ENCODE results near the gene CDH23. TPM values are rescaled to one million over a fixed set of nuclear protein-coding genes. Genes with fewer than 3 reads are reported as not detected.

CDH23 gene
- total RNA-seq, 2 donors from 2014 or later, result 0.06 TPM; not detected in 1

- H3K36me3 Mint-ChIP-seq, result no peaks in the 10 kb centered on the region
- no peaks in the 10 kb centered on the region for H3K9me3 Mint-ChIP-seq
- H3K4me3 Mint-ChIP-seq, result no peak overlapping the region
- no peaks in the 10 kb centered on the region for H3K27me3 Mint-ChIP-seq
- H3K4me1 Mint-ChIP-seq (ENCODE audit: low read depth in 2 of 2), result no peaks in the 10 kb centered on the region
- ATAC-seq (no peak), DNase-seq (ENCODE audit: low spot score) (no peak)
- H3K27ac Mint-ChIP-seq, result no peak overlapping the region
Observed at GRCh38 chr10:71360735-71361134, 36.0 kb upstream of the CDH23 start.

- ATAC-seq, result no peak
- Mint-ChIP-seq H3K27ac (no peak overlapping the region), H3K9me3 (no peaks in the 10 kb centered on the region)
Observed at GRCh38 chr10:71361581-71361980, 35.1 kb upstream of the CDH23 start.

GRCh38 chr10:71362141-71362540 lies 34.6 kb upstream of the CDH23 start:
- DNase-seq (ENCODE audit: low spot score), result no peak
- Mint-ChIP-seq H3K4me3 (no peak overlapping the region), H3K36me3 (no peaks in the 10 kb centered on the region), H3K9me3 (no peaks in the 10 kb centered on the region), H3K4me1 (ENCODE audit: low read depth in 2 of 2) (no peaks in the 10 kb centered on the region), H3K27me3 (no peaks in the 10 kb centered on the region), H3K27ac (no peak overlapping the region)
- ATAC-seq, result no peak

More at GRCh38 chr10:71361581-71361980, 35.1 kb upstream of the CDH23 start:
- Mint-ChIP-seq H3K4me1 (ENCODE audit: low read depth in 2 of 2) (no peaks in the 10 kb centered on the region), H3K36me3 (no peaks in the 10 kb centered on the region), H3K27me3 (no peaks in the 10 kb centered on the region), H3K4me3 (no peak overlapping the region)
- DNase-seq (ENCODE audit: low spot score), result no peak

- Mint-ChIP-seq H3K9me3 (no peaks in the 10 kb centered on the region), H3K27me3 (no peaks in the 10 kb centered on the region), H3K4me3 (no peak overlapping the region), H3K27ac (no peak overlapping the region), H3K36me3 (no peaks in the 10 kb centered on the region), H3K4me1 (ENCODE audit: low read depth in 2 of 2) (no peaks in the 10 kb centered on the region)
- ATAC-seq (no peak), DNase-seq (ENCODE audit: low spot score) (no peak)
Observed at GRCh38 chr10:71363936-71364335, 32.8 kb upstream of the CDH23 start.

GRCh38 chr10:71365366-71365765 lies 31.4 kb upstream of the CDH23 start:
- DNase-seq (ENCODE audit: low spot score) (no peak), ATAC-seq (no peak)
- no peaks in the 10 kb centered on the region for H3K4me1 Mint-ChIP-seq (ENCODE audit: low read depth in 2 of 2)
- no peak overlapping the region for H3K4me3 Mint-ChIP-seq
- H3K9me3 Mint-ChIP-seq, result no peaks in the 10 kb centered on the region
- H3K36me3 Mint-ChIP-seq, result no peaks in the 10 kb centered on the region
- no peaks in the 10 kb centered on the region for H3K27me3 Mint-ChIP-seq
- H3K27ac Mint-ChIP-seq, result no peak overlapping the region

GRCh38 chr10:71366690-71367089 lies 30.0 kb upstream of the CDH23 start:
- DNase-seq (ENCODE audit: low spot score) (no peak), ATAC-seq (no peak)
- Mint-ChIP-seq H3K36me3 (no peaks in the 10 kb centered on the region), H3K27ac (no peak overlapping the region), H3K27me3 (peaks cover 5 to 7% of the 10 kb centered on the region in 2 donors), H3K9me3 (no peaks in the 10 kb centered on the region), H3K4me1 (ENCODE audit: low read depth in 2 of 2) (no peaks in the 10 kb centered on the region), H3K4me3 (no peak overlapping the region)

GRCh38 chr10:71367271-71367670 lies 29.4 kb upstream of the CDH23 start:
- H3K4me3 Mint-ChIP-seq, result no peak overlapping the region
- no peaks in the 10 kb centered on the region for H3K4me1 Mint-ChIP-seq (ENCODE audit: low read depth in 2 of 2)
- ATAC-seq (peak in 1 of 2 donors; percentile 13), DNase-seq (ENCODE audit: low spot score) (no peak)
- H3K27ac Mint-ChIP-seq, result no peak overlapping the region
- H3K27me3 Mint-ChIP-seq, result peaks cover 6 to 7% of the 10 kb centered on the region in 2 donors
- H3K36me3 Mint-ChIP-seq, result no peaks in the 10 kb centered on the region
- H3K9me3 Mint-ChIP-seq, result no peaks in the 10 kb centered on the region

GRCh38 chr10:71368176-71368575 lies 28.5 kb upstream of the CDH23 start:
- H3K27ac Mint-ChIP-seq, result no peak overlapping the region
- no peaks in the 10 kb centered on the region for H3K9me3 Mint-ChIP-seq
- H3K4me1 Mint-ChIP-seq (ENCODE audit: low read depth in 2 of 2), result no peaks in the 10 kb centered on the region
- no peak for ATAC-seq
- no peaks in the 10 kb centered on the region for H3K36me3 Mint-ChIP-seq
- peaks cover 6 to 7% of the 10 kb centered on the region in 2 donors for H3K27me3 Mint-ChIP-seq
- no peak overlapping the region for H3K4me3 Mint-ChIP-seq
- no peak for DNase-seq (ENCODE audit: low spot score)

- H3K4me3 Mint-ChIP-seq, result no peak overlapping the region
- H3K27me3 Mint-ChIP-seq, result peaks cover 6 to 7% of the 10 kb centered on the region in 2 donors
- H3K36me3 Mint-ChIP-seq, result no peaks in the 10 kb centered on the region
- H3K4me1 Mint-ChIP-seq (ENCODE audit: low read depth in 2 of 2), result no peaks in the 10 kb centered on the region
- H3K27ac Mint-ChIP-seq, result no peak overlapping the region
- ATAC-seq (no peak), DNase-seq (ENCODE audit: low spot score) (no peak)
- H3K9me3 Mint-ChIP-seq, result no peaks in the 10 kb centered on the region
Observed at GRCh38 chr10:71368643-71369042, 28.1 kb upstream of the CDH23 start.

DNA sequence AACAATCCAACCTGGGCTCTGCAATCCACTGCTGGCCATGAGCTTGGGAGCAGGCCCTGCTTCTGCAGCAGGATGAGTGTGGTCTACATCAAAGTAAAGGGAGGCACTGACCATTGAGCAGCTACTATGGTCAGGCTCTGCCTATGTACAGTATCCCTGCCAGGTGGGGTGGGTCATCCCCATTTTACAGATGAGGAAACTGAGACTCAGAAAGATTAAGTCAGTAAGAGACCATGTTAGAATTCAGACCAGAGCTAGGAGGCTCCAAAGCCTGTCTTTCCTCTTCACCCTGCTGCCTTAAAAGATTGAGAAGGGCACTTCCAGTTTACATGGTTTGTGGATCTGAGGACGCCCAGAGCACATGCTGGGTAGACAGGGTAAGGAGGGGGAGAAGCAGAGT lies 27.1 kb upstream of the CDH23 start:
- Mint-ChIP-seq H3K36me3 (no peaks in the 10 kb centered on the region), H3K4me3 (no peak overlapping the region), H3K4me1 (ENCODE audit: low read depth in 2 of 2) (no peaks in the 10 kb centered on the region), H3K27me3 (peaks cover 6 to 7% of the 10 kb centered on the region in 2 donors), H3K9me3 (no peaks in the 10 kb centered on the region), H3K27ac (no peak overlapping the region)
- ATAC-seq (no peak), DNase-seq (ENCODE audit: low spot score) (no peak)

GRCh38 chr10:71370031-71370430 lies 26.7 kb upstream of the CDH23 start:
- DNase-seq (ENCODE audit: low spot score), result no peak
- no peak for ATAC-seq
- no peak overlapping the region for H3K27ac Mint-ChIP-seq
- H3K27me3 Mint-ChIP-seq, result peaks cover 6 to 7% of the 10 kb centered on the region in 2 donors
- no peak overlapping the region for H3K4me3 Mint-ChIP-seq
- H3K4me1 Mint-ChIP-seq (ENCODE audit: low read depth in 2 of 2), result no peaks in the 10 kb centered on the region
- no peaks in the 10 kb centered on the region for H3K9me3 Mint-ChIP-seq
- no peaks in the 10 kb centered on the region for H3K36me3 Mint-ChIP-seq

- ATAC-seq, result no peak
- no peak for DNase-seq (ENCODE audit: low spot score)
- H3K27ac Mint-ChIP-seq, result no peak overlapping the region
- H3K36me3 Mint-ChIP-seq, result no peaks in the 10 kb centered on the region
- peaks cover 6 to 7% of the 10 kb centered on the region in 2 donors for H3K27me3 Mint-ChIP-seq
- H3K9me3 Mint-ChIP-seq, result no peaks in the 10 kb centered on the region
- H3K4me3 Mint-ChIP-seq, result no peak overlapping the region
- H3K4me1 Mint-ChIP-seq (ENCODE audit: low read depth in 2 of 2), result peaks cover 0 to 2% of the 10 kb centered on the region in 2 donors
Observed at GRCh38 chr10:71371750-71372166, 25.0 kb upstream of the CDH23 start.

- DNase-seq (ENCODE audit: low spot score), result no peak
- ATAC-seq, result no peak
- Mint-ChIP-seq H3K4me1 (ENCODE audit: low read depth in 2 of 2) (peaks cover 6 to 7% of the 10 kb centered on the region in 2 donors), H3K27me3 (peaks cover 6 to 7% of the 10 kb centered on the region in 2 donors), H3K27ac (no peak overlapping the region), H3K36me3 (no peaks in the 10 kb centered on the region), H3K9me3 (no peaks in the 10 kb centered on the region), H3K4me3 (no peak overlapping the region)
Observed at GRCh38 chr10:71372882-71373495, 23.7 kb upstream of the CDH23 start.

- no peaks in the 10 kb centered on the region for H3K36me3 Mint-ChIP-seq
- no peak overlapping the region for H3K27ac Mint-ChIP-seq
- peaks cover 6 to 7% of the 10 kb centered on the region in 2 donors for H3K27me3 Mint-ChIP-seq
- no peak overlapping the region for H3K4me3 Mint-ChIP-seq
- H3K4me1 Mint-ChIP-seq (ENCODE audit: low read depth in 2 of 2), result peaks cover 6 to 7% of the 10 kb centered on the region in 2 donors
- H3K9me3 Mint-ChIP-seq, result no peaks in the 10 kb centered on the region
- DNase-seq (ENCODE audit: low spot score) (no peak), ATAC-seq (no peak)
Observed at GRCh38 chr10:71374481-71375233, 22.1 kb upstream of the CDH23 start.

All from natural killer cell treated with Interleukin-12 subunit alpha and Interleukin-12 subunit beta and Interleukin-15 and Interleukin-18, amount 100 ng/mL, for 72 hours (primary cell).